ENCODE data around the gene DYRK1A. TPM values are rescaled to one million over a fixed set of nuclear protein-coding genes. Genes with fewer than 3 reads are reported as not detected.

DYRK1A gene
- total and polyA plus RNA-seq, 2 donors from 2014 or later = 14.5 to 78.0 TPM

- peak in 3 of 5 donors; percentile 37 to 83 (median 51) for DNase-seq
- H3K27ac ChIP-seq (ENCODE audit: low read depth in 2 of 2, low read length in 2 of 2) = no peak overlapping the region
These were observed 184.9 kb downstream of the DYRK1A start for GRCh38 chr21:37551331-37551992.

GRCh38 chr21:37551993-37552355, 185.4 kb downstream of the DYRK1A start:
- Histone ChIP-seq H3K4me1 (ENCODE audit: control insufficient read depth in 2 of 3, insufficient read depth in 2 of 3, low read depth in 1 of 3, low read length in 3 of 3) (peaks cover 0 to 13% (median 3%) of the 10 kb centered on the region in 3 donors), H3K4me3 (ENCODE audit: low read length in 3 of 3) (no peak overlapping the region), H3K27me3 (ENCODE audit: control insufficient read depth, insufficient read depth, low read length) (no peaks in the 10 kb centered on the region), H3K9ac (ENCODE audit: low read length in 3 of 3) (no peak overlapping the region), H3K27ac (ENCODE audit: low read depth in 2 of 2, low read length in 2 of 2) (no peak overlapping the region), H3K36me3 (ENCODE audit: control insufficient read depth in 2 of 3, insufficient read depth in 3 of 3, low read length in 3 of 3) (no peaks in the 10 kb centered on the region), H3K9me3 (ENCODE audit: control insufficient read depth in 2 of 3, insufficient read depth in 1 of 3, low read length in 3 of 3) (no peaks in the 10 kb centered on the region)
- intact Hi-C loops (cut with DNase I) = no loop called here
- DNase-seq (no peak), FAIRE-seq (no peak)
- TF ChIP-seq CTCF (IDR thresholded peaks at IDR 0.05; ENCODE audit: borderline replicate concordance, extremely low read depth, insufficient read depth) = no peak

More at GRCh38 chr21:37551331-37551992, 184.9 kb downstream of the DYRK1A start:
- H3K9me3 ChIP-seq (ENCODE audit: control insufficient read depth in 2 of 3, insufficient read depth in 1 of 3, low read length in 3 of 3) = no peaks in the 10 kb centered on the region
- no peak overlapping the region for H3K4me3 ChIP-seq (ENCODE audit: low read length in 3 of 3)
- H3K9ac ChIP-seq (ENCODE audit: low read length in 3 of 3) = no peak overlapping the region
- H3K27me3 ChIP-seq (ENCODE audit: control insufficient read depth, insufficient read depth, low read length) = no peaks in the 10 kb centered on the region
- intact Hi-C loops (cut with DNase I) = no loop called here
- no peak for TF ChIP-seq CTCF (IDR thresholded peaks at IDR 0.05; ENCODE audit: borderline replicate concordance, extremely low read depth, insufficient read depth)
- H3K36me3 ChIP-seq (ENCODE audit: control insufficient read depth in 2 of 3, insufficient read depth in 3 of 3, low read length in 3 of 3) = no peaks in the 10 kb centered on the region
- FAIRE-seq = no peak
- peaks cover 3 to 18% (median 5%) of the 10 kb centered on the region in 3 donors for H3K4me1 ChIP-seq (ENCODE audit: control insufficient read depth in 2 of 3, insufficient read depth in 2 of 3, low read depth in 1 of 3, low read length in 3 of 3)

- peaks cover 3 to 7% (median 4%) of the 10 kb centered on the region in 3 donors for H3K4me1 ChIP-seq (ENCODE audit: control insufficient read depth in 2 of 3, insufficient read depth in 2 of 3, low read depth in 1 of 3, low read length in 3 of 3)
These were observed 186.0 kb downstream of the DYRK1A start for GRCh38 chr21:37552496-37553029.

More at GRCh38 chr21:37552496-37553029, 186.0 kb downstream of the DYRK1A start:
- no peak for TF ChIP-seq CTCF (IDR thresholded peaks at IDR 0.05; ENCODE audit: borderline replicate concordance, extremely low read depth, insufficient read depth)
- Histone ChIP-seq H3K9ac (ENCODE audit: low read length in 3 of 3) (no peak overlapping the region), H3K27ac (ENCODE audit: low read depth in 2 of 2, low read length in 2 of 2) (no peak overlapping the region), H3K36me3 (ENCODE audit: control insufficient read depth in 2 of 3, insufficient read depth in 3 of 3, low read length in 3 of 3) (no peaks in the 10 kb centered on the region), H3K4me3 (ENCODE audit: low read length in 3 of 3) (no peak overlapping the region), H3K9me3 (ENCODE audit: control insufficient read depth in 2 of 3, insufficient read depth in 1 of 3, low read length in 3 of 3) (no peaks in the 10 kb centered on the region), H3K27me3 (ENCODE audit: control insufficient read depth, insufficient read depth, low read length) (no peaks in the 10 kb centered on the region)
- DNase-seq (no peak), FAIRE-seq (no peak)
- intact Hi-C loops (cut with DNase I) = no loop called here

Data from kidney (tissue), 14 donors.